Mesenchymal stem cell (in vitro differentiated cells and primary cell): ENCODE results near the gene RDH16.
"Not testable (repeated sequence)": the region's sequence is repeated elsewhere in the genome, so short reads cannot be mapped to it uniquely, and the experiment has no call there.

Source experiments
- DNase-seq: peaks from one replicate; pipeline ENCODE4 v3.0.0-alpha.2; 2013
- H2AFZ ChIP-seq: one replicate; pipeline ENCODE4 v1.6.1; 2013; ENCODE audit warnings: low read depth, mild to moderate bottlenecking, control low read depth, inconsistent platforms, low read length, moderate library complexity
- H2AK5ac ChIP-seq: 2 replicates; pipeline ENCODE4 v1.6.1; 2013; ENCODE audit warnings: low read length, moderate library complexity, mild to moderate bottlenecking, inconsistent platforms; ENCODE audit not compliant: severe bottlenecking
- H2BK120ac ChIP-seq: one replicate; pipeline ENCODE4 v1.6.1; 2013; ENCODE audit warnings: low read depth, mild to moderate bottlenecking, inconsistent platforms, low read length, moderate library complexity
- H2BK12ac ChIP-seq, 2 experiments: one replicate each; pipeline ENCODE4 v1.6.1; 2013; ENCODE audit warnings: inconsistent platforms in 2 of 2, low read length in 2 of 2, mild to moderate bottlenecking in 2 of 2, moderate library complexity in 2 of 2, control low read depth in 1 of 2
- H2BK15ac ChIP-seq: one replicate; pipeline ENCODE4 v1.6.1; 2013; ENCODE audit warnings: mild to moderate bottlenecking, low read depth, inconsistent platforms; ENCODE audit not compliant: poor library complexity, severe bottlenecking
- H2BK5ac ChIP-seq: 2 replicates; pipeline ENCODE4 v1.6.1; 2013; ENCODE audit warnings: low read depth, mild to moderate bottlenecking, low read length, control low read depth, inconsistent platforms; ENCODE audit not compliant: poor library complexity, severe bottlenecking
- H3K14ac ChIP-seq, 2 experiments: one replicate each; pipeline ENCODE4 v1.6.1; 2013; ENCODE audit warnings: inconsistent platforms in 2 of 2, low read length in 2 of 2, control low read depth in 1 of 2, mild to moderate bottlenecking in 1 of 2, moderate library complexity in 1 of 2
- H3K18ac ChIP-seq, 2 experiments: one replicate each; pipeline ENCODE4 v1.6.1; 2013; ENCODE audit warnings: inconsistent platforms in 2 of 2, low read length in 2 of 2, control low read depth in 1 of 2, low read depth in 1 of 2, mild to moderate bottlenecking in 1 of 2
- H3K23ac ChIP-seq, 2 experiments: one replicate each; pipeline ENCODE4 v1.6.1; 2013; ENCODE audit warnings: inconsistent platforms in 2 of 2, low read length in 2 of 2, mild to moderate bottlenecking in 2 of 2, moderate library complexity in 2 of 2, control low read depth in 1 of 2
- H3K27ac ChIP-seq: 2 replicates; pipeline ENCODE4 v1.5.1; 2013; ENCODE audit warnings: mild to moderate bottlenecking, moderate library complexity, low read length, control low read depth, inconsistent platforms; ENCODE audit not compliant: poor library complexity, severe bottlenecking
- H3K27me3 ChIP-seq, 2 experiments: 2 replicates each; pipeline versions ENCODE4 v1.6.1 to v1.7.0; 2013; ENCODE audit warnings: low read length in 2 of 2, mild to moderate bottlenecking in 2 of 2, moderate library complexity in 2 of 2, control low read depth in 1 of 2, inconsistent platforms in 1 of 2; ENCODE audit not compliant: control insufficient read depth in 1 of 2, insufficient read depth in 1 of 2
- H3K36me3 ChIP-seq, 2 experiments: 2 replicates each; pipeline versions ENCODE4 v1.6.1 to v1.7.0; 2013; ENCODE audit warnings: low read length in 2 of 2, control low read depth in 1 of 2, inconsistent platforms in 1 of 2, low read depth in 1 of 2, mild to moderate bottlenecking in 1 of 2; ENCODE audit not compliant: insufficient read depth in 2 of 2, control insufficient read depth in 1 of 2
- H3K4ac ChIP-seq, 2 experiments: one replicate each; pipeline ENCODE4 v1.6.1; 2013; ENCODE audit warnings: inconsistent platforms in 2 of 2, low read length in 2 of 2, mild to moderate bottlenecking in 2 of 2, moderate library complexity in 2 of 2, control low read depth in 1 of 2, low read depth in 1 of 2
- H3K4me1 ChIP-seq: 2 replicates; pipeline ENCODE4 v1.6.1; 2013; ENCODE audit warnings: low read depth, low read length, control low read depth; ENCODE audit not compliant: control insufficient read depth, insufficient read depth
- H3K4me2 ChIP-seq: 2 replicates; pipeline ENCODE4 v1.6.1; 2013; ENCODE audit warnings: low read length, mild to moderate bottlenecking, inconsistent platforms; ENCODE audit not compliant: poor library complexity, severe bottlenecking
- H3K4me3 ChIP-seq, 2 experiments: 2 replicates each; pipeline versions ENCODE4 v1.5.1 to v1.7.0; 2013; ENCODE audit warnings: low read length in 2 of 2, mild to moderate bottlenecking in 2 of 2, control low read depth in 1 of 2, low read depth in 1 of 2; ENCODE audit not compliant: insufficient read depth in 1 of 2
- H3K79me1 ChIP-seq: replicated peaks from 2 replicates; pipeline ENCODE4 v1.6.1; 2013; ENCODE audit warnings: mild to moderate bottlenecking, control low read depth, low read length, inconsistent platforms; ENCODE audit not compliant: poor library complexity, severe bottlenecking
- H3K9ac ChIP-seq: 2 replicates; pipeline ENCODE4 v1.7.0; 2013; ENCODE audit warnings: mild to moderate bottlenecking, low read length, moderate library complexity
- H3K9me3 ChIP-seq: 2 replicates; pipeline ENCODE4 v1.7.0; 2013; ENCODE audit warnings: mild to moderate bottlenecking, low read length; ENCODE audit not compliant: control insufficient read depth
- H4K8ac ChIP-seq: one replicate; pipeline ENCODE4 v1.6.1; 2013; ENCODE audit warnings: inconsistent platforms, mild to moderate bottlenecking, low read length, moderate library complexity
- H4K91ac ChIP-seq: one replicate; pipeline ENCODE4 v1.6.1; 2013; ENCODE audit warnings: mild to moderate bottlenecking, low read length, inconsistent platforms
- WGBS: methylation state at CpG from one replicate; pipeline ENCODE4 v1.1.7; 2013; ENCODE audit warnings: mixed read lengths; 5-methylcytosine and 5-hydroxymethylcytosine counted together

Gene RDH16

DNA sequence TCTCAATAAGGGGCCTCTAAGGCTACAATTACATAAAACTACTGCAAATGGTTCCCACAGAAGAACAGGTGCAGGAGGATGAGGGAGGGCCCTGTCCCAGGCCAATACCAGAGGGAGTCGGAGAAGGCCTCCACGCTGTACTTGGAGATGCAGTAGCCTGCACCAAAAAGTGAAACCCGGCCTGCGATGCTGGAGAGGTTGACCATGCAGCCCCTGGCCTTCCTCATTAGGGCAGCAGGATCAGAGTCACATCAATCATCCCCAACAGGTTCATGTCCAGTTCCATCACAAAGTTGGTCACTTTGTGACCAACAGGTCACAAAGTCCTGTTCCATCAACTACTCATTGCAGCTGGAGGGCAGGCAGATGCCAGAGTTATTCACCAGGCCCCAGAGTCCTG, 26.0 kb upstream of the RDH16 start:
- H3K79me1 ChIP-seq: no peaks in the 10 kb centered on the region
- H3K9me3 ChIP-seq: no peaks in the 10 kb centered on the region
- no peak overlapping the region for H2BK5ac ChIP-seq
- no peak overlapping the region for H4K8ac ChIP-seq
- WGBS: 80% methylated on average over 4 of the region's 4 CpGs
- no peak overlapping the region for H4K91ac ChIP-seq
- no peak overlapping the region for H3K18ac ChIP-seq
- no peak overlapping the region for H2AFZ ChIP-seq
- peaks cover 2% of the 10 kb centered on the region for H3K4me1 ChIP-seq
- H3K4ac ChIP-seq: no peak overlapping the region
- H2BK15ac ChIP-seq: no peak overlapping the region
- no peak overlapping the region for H2BK12ac ChIP-seq
- no peak overlapping the region for H2AK5ac ChIP-seq
- no peaks in the 10 kb centered on the region for H3K36me3 ChIP-seq
- no peak overlapping the region for H3K14ac ChIP-seq
- no peak overlapping the region for H3K27ac ChIP-seq
- H2BK120ac ChIP-seq: no peak overlapping the region
- no peak overlapping the region for H3K4me3 ChIP-seq
- no peak for DNase-seq
- no peak overlapping the region for H3K23ac ChIP-seq
- no peak overlapping the region for H3K4me2 ChIP-seq
- H3K27me3 ChIP-seq: peaks cover 5 to 7% of the 10 kb centered on the region in 2 experiments
- no peak overlapping the region for H3K9ac ChIP-seq

DNA sequence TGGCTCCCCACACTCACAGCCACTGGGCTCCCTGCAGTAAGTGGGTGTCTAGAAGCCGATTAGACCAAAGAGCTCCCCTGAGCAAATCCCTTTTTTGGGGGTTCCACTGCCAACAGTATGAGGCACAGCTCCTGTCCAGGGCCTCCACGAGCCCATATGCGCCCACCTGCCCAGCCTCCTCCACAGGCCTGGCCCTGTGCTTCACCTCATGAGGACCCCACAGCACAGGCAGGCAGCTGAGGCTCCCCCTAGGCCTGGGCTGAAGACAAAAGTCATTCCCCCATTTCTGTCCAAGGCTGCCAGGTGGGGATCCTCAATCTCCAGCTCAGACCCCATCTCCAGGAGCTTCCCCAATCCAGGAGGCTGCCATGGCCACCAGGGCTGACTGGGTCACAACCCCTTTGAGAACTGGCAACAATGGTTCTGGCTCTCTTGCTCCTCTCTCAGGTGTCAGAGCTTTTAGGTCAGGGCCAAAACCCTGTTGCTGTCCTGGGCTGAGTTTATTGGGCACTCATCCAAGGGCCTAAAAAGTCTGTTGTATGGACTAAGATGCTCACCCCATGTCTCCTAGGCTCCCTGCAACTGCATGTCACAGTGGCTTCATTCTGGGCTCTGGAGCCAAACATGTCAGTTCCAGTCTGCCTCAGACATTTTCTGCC, 25.3 kb upstream of the RDH16 start:
- H3K4me1 ChIP-seq, H3K14ac ChIP-seq, H3K4ac ChIP-seq, H3K18ac ChIP-seq, H3K9ac ChIP-seq, H2BK12ac ChIP-seq, H3K4me3 ChIP-seq, H3K36me3 ChIP-seq, H4K91ac ChIP-seq, H3K27me3 ChIP-seq, H3K4me2 ChIP-seq, H2AFZ ChIP-seq, H2BK120ac ChIP-seq, H3K9me3 ChIP-seq, DNase-seq, H2AK5ac ChIP-seq, H2BK5ac ChIP-seq, H2BK15ac ChIP-seq, H4K8ac ChIP-seq, H3K27ac ChIP-seq, H3K79me1 ChIP-seq, H3K23ac ChIP-seq: not testable (repeated sequence)
- WGBS: 86% methylated on average over 3 of the region's 3 CpGs

DNA sequence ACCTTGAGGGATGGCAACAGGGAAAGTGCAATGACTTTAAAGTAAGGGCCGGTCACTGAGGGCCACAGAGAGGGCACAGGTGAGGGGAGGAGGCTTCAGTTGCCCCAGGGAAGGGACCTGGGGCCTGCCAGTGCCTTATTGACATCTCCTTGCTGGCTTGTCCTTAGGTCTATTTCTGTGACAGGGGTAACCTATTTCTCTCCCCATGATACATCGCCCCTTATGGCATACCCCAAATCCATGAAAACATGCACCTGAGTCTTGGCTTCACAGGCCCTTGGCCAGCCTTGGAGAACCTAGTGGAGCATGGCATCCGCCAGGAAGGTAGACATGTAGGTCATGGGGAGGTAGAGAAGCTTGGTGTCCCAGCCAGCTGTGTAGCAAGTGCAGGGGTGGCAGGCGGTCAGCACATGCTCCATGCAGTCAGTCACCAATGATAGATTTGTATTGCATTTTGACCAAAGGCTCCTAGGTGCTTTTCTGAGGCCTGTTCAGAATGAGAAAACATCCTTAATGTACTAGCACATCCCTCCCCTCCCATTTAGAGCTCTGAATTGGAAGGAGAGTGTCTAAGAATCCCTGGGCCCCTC, 23.6 kb upstream of the RDH16 start:
- Histone ChIP-seq H2BK5ac (no peak overlapping the region), H3K9me3 (no peaks in the 10 kb centered on the region), H3K27ac (no peak overlapping the region), H3K4ac (no peak overlapping the region), H3K36me3 (no peaks in the 10 kb centered on the region), H3K9ac (no peak overlapping the region), H3K79me1 (no peaks in the 10 kb centered on the region), H2AFZ (no peak overlapping the region), H2BK12ac (no peak overlapping the region), H2BK15ac (no peak overlapping the region), H3K23ac (no peak overlapping the region), H3K18ac (no peak overlapping the region), H2AK5ac (no peak overlapping the region), H3K27me3 (peaks cover 0 to 4% of the 10 kb centered on the region in 2 experiments), H3K14ac (no peak overlapping the region), H3K4me1 (peaks cover 2% of the 10 kb centered on the region), H4K8ac (no peak overlapping the region), H3K4me3 (no peak overlapping the region), H4K91ac (no peak overlapping the region), H3K4me2 (no peak overlapping the region), H2BK120ac (no peak overlapping the region)
- DNase-seq: no peak
- 90% methylated on average over 3 of the region's 4 CpGs for WGBS

DNA sequence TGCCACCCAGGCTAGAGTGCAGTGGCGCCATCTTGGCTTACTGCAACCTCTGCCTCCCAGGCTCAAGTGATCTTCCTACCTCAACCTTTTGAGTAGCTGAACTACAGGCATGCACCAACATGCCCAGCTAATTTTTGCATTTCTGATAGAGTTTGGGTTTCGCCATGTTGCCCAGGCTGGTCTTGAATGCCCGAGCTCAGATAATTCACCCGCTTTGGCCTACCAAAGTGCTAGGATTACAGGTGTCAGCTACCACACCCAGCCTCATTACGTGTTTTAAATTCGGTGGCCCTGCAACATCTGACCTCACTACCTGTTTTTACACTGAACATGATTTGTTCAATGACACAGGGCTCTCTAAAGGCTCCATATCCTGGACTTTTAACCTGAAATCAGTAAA, 22.9 kb upstream of the RDH16 start:
- H3K9ac ChIP-seq: no peak overlapping the region
- no peak overlapping the region for H2BK12ac ChIP-seq

More for the DNA sequence above, 22.9 kb upstream of the RDH16 start:
- Histone ChIP-seq H3K18ac (no peak overlapping the region), H3K27me3 (peaks cover 0 to 4% of the 10 kb centered on the region in 2 experiments), H3K23ac (no peak overlapping the region), H3K27ac (no peak overlapping the region), H3K36me3 (no peaks in the 10 kb centered on the region), H3K4me2 (no peak overlapping the region), H3K14ac (no peak overlapping the region), H3K4me1 (no peaks in the 10 kb centered on the region), H3K9me3 (no peaks in the 10 kb centered on the region), H3K4me3 (no peak overlapping the region), H3K79me1 (no peaks in the 10 kb centered on the region), H2BK5ac (no peak overlapping the region), H2AFZ (no peak overlapping the region), H2BK15ac (peak overlapping the region; percentile 73), H3K4ac (no peak overlapping the region), H4K8ac (no peak overlapping the region), H2AK5ac (no peak overlapping the region), H2BK120ac (no peak overlapping the region), H4K91ac (no peak overlapping the region)
- 91% methylated on average over 6 of the region's 6 CpGs for WGBS
- DNase-seq: no peak
